ENCODE results near the gene SCN5A. TPM values are rescaled to one million over a fixed set of nuclear protein-coding genes. Genes with fewer than 3 reads are reported as not detected.

The SCN5A gene
- total RNA-seq, 1 donor from 2014 or later = 3.3 TPM

DNA sequence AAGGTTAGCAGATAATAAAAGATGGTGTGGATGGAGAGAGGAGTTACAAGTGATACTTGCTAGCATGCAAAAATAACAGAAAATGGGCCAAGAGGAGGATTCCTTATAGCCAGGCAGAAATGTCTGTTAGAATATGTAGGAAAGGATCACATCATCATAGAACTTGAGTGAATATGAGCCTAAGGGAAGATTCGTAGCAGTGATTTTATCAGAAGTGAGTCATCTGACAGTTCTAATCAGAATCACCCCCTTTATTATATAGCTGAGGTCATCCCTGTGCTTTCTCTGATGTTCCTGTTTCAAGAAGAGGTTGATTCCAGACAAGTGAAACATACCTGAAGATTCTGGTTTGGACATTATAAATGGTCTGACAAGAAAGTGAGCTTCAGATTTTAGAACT is 130.5 kb downstream of the SCN5A start:
- no peak overlapping the region for H3K27ac Mint-ChIP-seq (ENCODE audit: unreplicated experiment)
- peak; percentile 22 for DNase-seq (ENCODE audit: low read depth)
- no peaks in the 10 kb centered on the region for H3K9me3 ChIP-seq (ENCODE audit: insufficient read depth, low read depth, low read length)
- no peaks in the 10 kb centered on the region for H3K79me2 ChIP-seq (ENCODE audit: insufficient read depth, low read length)
- no peak overlapping the region for H3K4me3 Mint-ChIP-seq (ENCODE audit: unreplicated experiment)
- peaks cover 3% of the 10 kb centered on the region for H3K4me1 ChIP-seq (ENCODE audit: insufficient read depth, low read length)
- H4K20me1 ChIP-seq (ENCODE audit: insufficient read depth, low read length) = peaks cover 7% of the 10 kb centered on the region
- H3K9me3 Mint-ChIP-seq (ENCODE audit: unreplicated experiment) = no peaks in the 10 kb centered on the region
- no peaks in the 10 kb centered on the region for H3K27me3 ChIP-seq (ENCODE audit: insufficient read depth, low read length)
- FAIRE-seq = peak; percentile 26
- H3K27ac ChIP-seq (ENCODE audit: low read depth, low read length) = no peak overlapping the region
- H3K9ac ChIP-seq (ENCODE audit: low read length) = no peak overlapping the region
- H3K4me3 ChIP-seq (ENCODE audit: insufficient read depth, low read depth, low read length) = no peak overlapping the region
- H2AFZ ChIP-seq (ENCODE audit: low read depth, low read length) = no peak overlapping the region
- no peak for TF ChIP-seq EZH2 (IDR thresholded peaks at IDR 0.05; ENCODE audit: insufficient read depth, low read length)
- TF ChIP-seq, protein P1, sequence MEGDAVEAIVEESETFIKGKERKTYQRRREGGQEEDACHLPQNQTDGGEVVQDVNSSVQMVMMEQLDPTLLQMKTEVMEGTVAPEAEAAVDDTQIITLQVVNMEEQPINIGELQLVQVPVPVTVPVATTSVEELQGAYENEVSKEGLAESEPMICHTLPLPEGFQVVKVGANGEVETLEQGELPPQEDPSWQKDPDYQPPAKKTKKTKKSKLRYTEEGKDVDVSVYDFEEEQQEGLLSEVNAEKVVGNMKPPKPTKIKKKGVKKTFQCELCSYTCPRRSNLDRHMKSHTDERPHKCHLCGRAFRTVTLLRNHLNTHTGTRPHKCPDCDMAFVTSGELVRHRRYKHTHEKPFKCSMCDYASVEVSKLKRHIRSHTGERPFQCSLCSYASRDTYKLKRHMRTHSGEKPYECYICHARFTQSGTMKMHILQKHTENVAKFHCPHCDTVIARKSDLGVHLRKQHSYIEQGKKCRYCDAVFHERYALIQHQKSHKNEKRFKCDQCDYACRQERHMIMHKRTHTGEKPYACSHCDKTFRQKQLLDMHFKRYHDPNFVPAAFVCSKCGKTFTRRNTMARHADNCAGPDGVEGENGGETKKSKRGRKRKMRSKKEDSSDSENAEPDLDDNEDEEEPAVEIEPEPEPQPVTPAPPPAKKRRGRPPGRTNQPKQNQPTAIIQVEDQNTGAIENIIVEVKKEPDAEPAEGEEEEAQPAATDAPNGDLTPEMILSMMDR (IDR thresholded peaks at IDR 0.05; ENCODE audit: insufficient read depth, low read depth, low read length) = no peak
- peaks cover 8% of the 10 kb centered on the region for H3K36me3 ChIP-seq (ENCODE audit: insufficient read depth, low read length)
- no peaks in the 10 kb centered on the region for H3K27me3 Mint-ChIP-seq (ENCODE audit: low read depth, unreplicated experiment)
- peaks cover 7% of the 10 kb centered on the region for H3K4me1 Mint-ChIP-seq (ENCODE audit: low read depth, unreplicated experiment)
- no peaks in the 10 kb centered on the region for H3K36me3 Mint-ChIP-seq (ENCODE audit: low read depth, unreplicated experiment)
- no peak overlapping the region for H3K4me2 ChIP-seq (ENCODE audit: low read length)

DNA sequence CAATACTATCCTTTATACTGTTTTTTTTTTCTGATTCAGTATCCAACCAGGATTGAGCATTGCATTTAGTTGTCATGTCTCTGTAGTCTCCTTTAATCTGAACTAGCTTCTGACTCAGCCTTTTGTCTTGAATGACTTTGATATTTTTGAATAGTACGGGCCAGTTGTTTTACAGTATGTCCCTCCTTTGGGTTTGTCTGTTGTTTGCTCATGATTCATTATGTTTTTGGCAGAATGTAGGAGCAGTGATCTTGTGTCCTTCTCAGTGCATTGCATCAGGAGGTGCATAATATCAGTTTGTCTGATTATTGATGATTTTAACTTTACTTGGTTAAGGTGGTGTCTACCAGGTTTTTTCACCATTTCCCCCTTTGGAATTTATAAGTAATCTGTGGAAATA is 132.8 kb downstream of the SCN5A start:
- FAIRE-seq = no peak
- H3K36me3 Mint-ChIP-seq (ENCODE audit: low read depth, unreplicated experiment) = no peaks in the 10 kb centered on the region
- TF ChIP-seq EZH2 (IDR thresholded peaks at IDR 0.05; ENCODE audit: insufficient read depth, low read length) = no peak
- TF ChIP-seq, protein P1 (IDR thresholded peaks at IDR 0.05; ENCODE audit: insufficient read depth, low read depth, low read length) = no peak
- DNase-seq (ENCODE audit: low read depth) = no peak
- Histone ChIP-seq H4K20me1 (ENCODE audit: insufficient read depth, low read length) (peaks cover 3% of the 10 kb centered on the region), H2AFZ (ENCODE audit: low read depth, low read length) (no peak overlapping the region), H3K4me1 (ENCODE audit: insufficient read depth, low read length) (no peaks in the 10 kb centered on the region), H3K27me3 (ENCODE audit: insufficient read depth, low read length) (no peaks in the 10 kb centered on the region), H3K4me3 (ENCODE audit: insufficient read depth, low read depth, low read length) (no peak overlapping the region), H3K9me3 (ENCODE audit: insufficient read depth, low read depth, low read length) (no peaks in the 10 kb centered on the region), H3K36me3 (ENCODE audit: insufficient read depth, low read length) (peaks cover 6% of the 10 kb centered on the region), H3K79me2 (ENCODE audit: insufficient read depth, low read length) (no peaks in the 10 kb centered on the region), H3K4me2 (ENCODE audit: low read length) (no peak overlapping the region), H3K27ac (ENCODE audit: low read depth, low read length) (no peak overlapping the region), H3K9ac (ENCODE audit: low read length) (no peak overlapping the region)
- H3K27me3 Mint-ChIP-seq (ENCODE audit: low read depth, unreplicated experiment) = no peaks in the 10 kb centered on the region
- no peak overlapping the region for H3K27ac Mint-ChIP-seq (ENCODE audit: unreplicated experiment)
- H3K9me3 Mint-ChIP-seq (ENCODE audit: unreplicated experiment) = no peaks in the 10 kb centered on the region
- H3K4me3 Mint-ChIP-seq (ENCODE audit: unreplicated experiment) = no peak overlapping the region
- peaks cover 3% of the 10 kb centered on the region for H3K4me1 Mint-ChIP-seq (ENCODE audit: low read depth, unreplicated experiment)

DNA sequence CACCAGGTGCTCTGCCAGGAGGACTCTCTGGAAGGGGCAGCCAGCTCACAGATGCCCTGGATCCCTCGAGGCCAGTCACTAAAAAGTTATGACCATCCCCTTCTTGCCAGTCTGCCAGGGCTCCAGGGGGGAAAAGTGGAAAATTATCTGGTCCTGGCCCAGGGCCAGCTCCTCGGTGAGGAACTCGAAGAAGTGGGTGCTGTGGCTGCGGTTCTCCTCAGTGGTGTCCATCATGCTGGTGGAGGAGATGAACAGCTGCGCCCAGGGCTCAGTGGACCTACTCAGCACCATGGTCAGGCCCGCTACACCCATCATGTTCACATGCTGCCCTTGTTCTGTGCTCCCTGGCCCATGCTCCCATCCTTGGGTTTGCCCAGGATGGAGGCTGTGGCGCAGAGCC is 134.1 kb downstream of the SCN5A start:
- TF ChIP-seq, protein P1 (IDR thresholded peaks at IDR 0.05; ENCODE audit: insufficient read depth, low read depth, low read length) = no peak
- no peak for TF ChIP-seq EZH2 (IDR thresholded peaks at IDR 0.05; ENCODE audit: insufficient read depth, low read length)
- no peaks in the 10 kb centered on the region for H3K27me3 ChIP-seq (ENCODE audit: insufficient read depth, low read length)

More for the DNA sequence above, 134.1 kb downstream of the SCN5A start:
- Histone ChIP-seq H3K9me3 (ENCODE audit: insufficient read depth, low read depth, low read length) (no peaks in the 10 kb centered on the region), H4K20me1 (ENCODE audit: insufficient read depth, low read length) (no peaks in the 10 kb centered on the region), H2AFZ (ENCODE audit: low read depth, low read length) (no peak overlapping the region), H3K4me3 (ENCODE audit: insufficient read depth, low read depth, low read length) (no peak overlapping the region), H3K79me2 (ENCODE audit: insufficient read depth, low read length) (no peaks in the 10 kb centered on the region), H3K27ac (ENCODE audit: low read depth, low read length) (no peak overlapping the region), H3K4me1 (ENCODE audit: insufficient read depth, low read length) (no peaks in the 10 kb centered on the region), H3K4me2 (ENCODE audit: low read length) (no peak overlapping the region), H3K36me3 (ENCODE audit: insufficient read depth, low read length) (peaks cover 6% of the 10 kb centered on the region), H3K9ac (ENCODE audit: low read length) (no peak overlapping the region)
- Mint-ChIP-seq H3K27me3 (ENCODE audit: low read depth, unreplicated experiment) (no peaks in the 10 kb centered on the region), H3K27ac (ENCODE audit: unreplicated experiment) (no peak overlapping the region), H3K9me3 (ENCODE audit: unreplicated experiment) (no peaks in the 10 kb centered on the region), H3K4me1 (ENCODE audit: low read depth, unreplicated experiment) (peaks cover 3% of the 10 kb centered on the region), H3K36me3 (ENCODE audit: low read depth, unreplicated experiment) (no peaks in the 10 kb centered on the region), H3K4me3 (ENCODE audit: unreplicated experiment) (peak overlapping the region; percentile 15)
- DNase-seq (ENCODE audit: low read depth) (no peak), FAIRE-seq (no peak)
